Tibial nerve (tissue), 4 donors: ENCODE data around the gene TMEM234. TPM values are rescaled to one million over a fixed set of nuclear protein-coding genes. Genes with fewer than 3 reads are reported as not detected.
A peak's percentile ranks its signal among the peaks of the same experiment; 100 is the strongest.

Source experiments
- DNase-seq, 2 donors: peaks; one replicate each; pipeline ENCODE4 v3.0.0-alpha.2; 2019; ENCODE audit warnings: low spot score in 2 of 2
- H3K27ac ChIP-seq, 4 donors: fragments of 200-600 bp; sonication (generic) in 3 of 4; one replicate each; pipeline ENCODE4 v1.5.1; 2017 to 2019; ENCODE audit warnings: mild to moderate bottlenecking in 1 of 4
- H3K27me3 ChIP-seq, 2 donors: fragments of 200-600 bp; sonication (generic) in 1 of 2; one replicate each; pipeline versions ENCODE4 v1.5.1 to v1.6.0; 2017 to 2019
- H3K36me3 ChIP-seq, 3 donors: fragments of 200-600 bp; sonication (generic); one replicate each; pipeline ENCODE4 v1.5.1; 2018 to 2019
- H3K4me1 ChIP-seq, 4 donors: fragments of 200-600 bp; sonication (generic) in 3 of 4; one replicate each; pipeline ENCODE4 v1.5.1; 2017 to 2019
- H3K4me3 ChIP-seq, 4 donors: fragments of 200-600 bp; sonication (generic) in 3 of 4; one replicate each; pipeline ENCODE4 v1.5.1; 2017 to 2019; ENCODE audit warnings: mild to moderate bottlenecking in 1 of 4, moderate library complexity in 1 of 4
- H3K9me3 ChIP-seq, 4 donors: fragments of 200-600 bp; sonication (generic) in 3 of 4; one replicate each; pipeline ENCODE4 v1.5.1; 2017 to 2019
- CTCF ChIP-seq, 5 experiments: fragments of 200-600 bp in 3 of 5; fragments of 450-650 bp in 2 of 5; sonication (generic) in 3 of 5; IDR thresholded peaks; one replicate each; pipeline ENCODE4 v1.5.1; 2016 to 2019; ENCODE audit warnings: antibody characterized with exemption in 5 of 5, mild to moderate bottlenecking in 3 of 5, moderate library complexity in 2 of 5
- EP300 ChIP-seq, 2 donors: sonication (generic); formaldehyde crosslinking; IDR thresholded peaks; one replicate each; pipeline ENCODE4 v1.6.1; 2017; ENCODE audit warnings: antibody characterized with exemption in 2 of 2, mild to moderate bottlenecking in 1 of 2
- POLR2A ChIP-seq, 2 donors: fragments of 450-650 bp; IDR thresholded peaks; one replicate each; pipeline ENCODE4 v1.6.1; 2017; ENCODE audit warnings: antibody characterized with exemption in 2 of 2, mild to moderate bottlenecking in 2 of 2, moderate library complexity in 2 of 2
- WGBS, 2 donors: methylation state at CpG; one replicate each; pipeline ENCODE4 v1.1.5; 2018; 5-methylcytosine and 5-hydroxymethylcytosine counted together
- total RNA-seq, 4 donors: library from RNA; depleted of rRNA; stranded (reverse); fragments of >200 nt; gene quantifications; one replicate each; pipeline ENCODE4 v1.1.0, GENCODE V29; 2016

Gene TMEM234
- total RNA-seq, 4 donors from 2014 or later, result 22.5 to 29.0 (median 26.3) TPM

GRCh38 chr1:32224285-32224684 lies 2.1 kb upstream of the TMEM234 start:
- H3K27ac ChIP-seq, result peak overlapping the region in 1 of 4 donors; percentile 92
- H3K36me3 ChIP-seq, result peaks cover 0 to 65% (median 20%) of the 10 kb centered on the region in 3 donors
- H3K9me3 ChIP-seq, result no peaks in the 10 kb centered on the region

DNA sequence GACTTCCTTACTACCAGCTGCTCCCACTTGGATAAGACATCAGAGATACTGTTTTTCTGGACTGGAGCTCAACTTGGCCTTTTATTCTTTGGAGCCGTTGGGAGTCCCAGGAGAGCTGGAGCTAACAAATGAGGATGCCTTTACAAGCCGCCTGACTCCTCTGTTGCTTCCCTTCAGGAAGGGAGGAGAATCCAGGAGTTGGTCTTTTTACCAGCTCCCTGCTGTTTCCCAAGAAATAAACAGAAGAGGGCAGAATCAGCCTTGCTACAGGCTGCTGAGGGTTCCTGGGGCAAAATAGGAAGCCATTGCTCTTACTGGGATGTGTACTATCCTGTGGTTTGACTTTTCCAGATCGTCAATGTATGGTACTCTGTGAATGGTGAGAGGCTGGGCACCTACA lies 1.5 kb upstream of the TMEM234 start:
- Histone ChIP-seq H3K27me3 (no peaks in the 10 kb centered on the region), H3K9me3 (no peaks in the 10 kb centered on the region), H3K4me1 (peaks cover 0 to 51% (median 23%) of the 10 kb centered on the region in 4 donors), H3K4me3 (peak overlapping the region in 1 of 4 donors; percentile 77), H3K27ac (peak overlapping the region in 2 of 4 donors; percentile 4 to 92), H3K36me3 (peaks cover 0 to 65% (median 20%) of the 10 kb centered on the region in 3 donors)
- no peak for TF ChIP-seq CTCF (IDR thresholded peaks at IDR 0.05)
- WGBS, 2 donors, result 50 to 63% methylated on average over 3 of the region's 3 CpGs
- DNase-seq, result no peak

More at GRCh38 chr1:32224285-32224684, 2.1 kb upstream of the TMEM234 start:
- Histone ChIP-seq H3K4me3 (no peak overlapping the region), H3K4me1 (peaks cover 0 to 47% (median 23%) of the 10 kb centered on the region in 4 donors), H3K27me3 (no peaks in the 10 kb centered on the region)
- no peak for DNase-seq
- WGBS, 2 donors, result 88 to 92% methylated on average over 4 of the region's 4 CpGs
- no peak for TF ChIP-seq CTCF (IDR thresholded peaks at IDR 0.05)
- no peak for TF ChIP-seq EP300 (IDR thresholded peaks at IDR 0.05)
- TF ChIP-seq POLR2A (IDR thresholded peaks at IDR 0.05), result no peak

DNA sequence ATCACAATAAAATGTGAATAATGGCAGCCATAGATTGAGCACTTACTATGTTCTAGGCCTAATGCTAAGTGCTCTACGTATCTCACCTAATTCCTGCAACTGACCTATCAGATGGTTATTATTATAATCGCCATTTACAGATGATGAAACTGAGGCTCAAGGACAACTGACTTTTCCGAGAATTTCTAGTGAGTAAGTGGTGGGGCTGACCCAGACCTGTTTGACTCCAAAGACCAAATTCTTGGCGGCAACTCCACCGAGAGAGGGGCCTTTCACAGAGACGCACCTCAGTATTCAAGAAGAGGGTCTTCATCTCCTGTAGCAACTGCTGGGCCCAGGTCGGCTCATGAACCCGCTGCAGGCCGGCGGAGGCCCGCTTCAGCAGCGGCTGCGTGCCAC lies 573 bp downstream of the TMEM234 start:
- no peaks in the 10 kb centered on the region for H3K9me3 ChIP-seq
- peaks cover 0 to 66% (median 13%) of the 10 kb centered on the region in 3 donors for H3K36me3 ChIP-seq
- peak overlapping the region; percentile 68 to 99 (median 84) for H3K4me3 ChIP-seq
- H3K27ac ChIP-seq, result peak overlapping the region in 3 of 4 donors; percentile 91 to 96 (median 92)
- peaks cover 0 to 51% (median 23%) of the 10 kb centered on the region in 4 donors for H3K4me1 ChIP-seq
- no peak for DNase-seq
- TF ChIP-seq CTCF (IDR thresholded peaks at IDR 0.05) (no peak), EP300 (IDR thresholded peaks at IDR 0.05) (no peak), POLR2A (IDR thresholded peaks at IDR 0.05) (no peak)
- 6 to 7% methylated on average over 7 to 12 of the region's 13 CpGs for WGBS, 2 donors
- no peaks in the 10 kb centered on the region for H3K27me3 ChIP-seq

DNA sequence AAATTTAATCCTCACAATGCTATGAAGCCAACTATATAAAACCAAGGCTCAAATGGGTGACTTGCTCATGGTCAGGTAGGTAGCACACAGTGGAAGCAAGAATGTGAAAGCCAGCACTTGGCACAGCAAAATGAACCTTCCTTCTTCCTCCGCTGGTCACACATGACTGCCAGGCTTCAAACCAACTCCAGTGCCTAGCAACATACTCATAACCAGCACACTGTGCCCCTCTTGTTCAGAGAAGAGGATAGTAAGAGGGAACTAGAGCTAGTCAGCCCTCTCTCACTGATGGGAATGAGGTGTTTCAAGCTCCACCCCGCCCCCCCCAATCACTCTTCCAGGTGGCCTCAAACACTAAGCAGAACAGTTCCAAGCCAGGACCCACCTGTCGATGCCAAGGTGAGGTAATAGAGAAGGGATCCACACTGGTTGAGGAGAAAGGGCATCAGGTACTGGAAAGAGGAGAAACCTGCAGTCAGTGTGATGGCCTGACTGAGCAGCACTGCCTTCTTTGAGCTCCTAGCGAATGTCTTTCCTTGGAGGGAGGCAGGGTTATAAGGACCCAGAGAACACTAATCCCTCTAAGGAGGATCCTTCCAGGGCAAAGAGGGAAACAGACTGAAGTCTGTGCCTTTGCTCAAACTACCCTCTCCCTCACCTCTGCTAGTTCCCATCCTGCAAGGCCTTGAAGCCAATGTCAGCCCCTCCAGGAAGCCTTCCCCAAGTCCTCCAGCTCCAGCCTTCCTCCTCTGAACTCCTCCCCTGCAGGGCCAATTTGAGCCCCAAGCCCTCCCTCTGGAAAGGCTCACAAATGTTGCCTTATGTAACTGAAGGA lies 1.2 kb downstream of the TMEM234 start:
- no peak for TF ChIP-seq CTCF (IDR thresholded peaks at IDR 0.05)
- TF ChIP-seq EP300 (IDR thresholded peaks at IDR 0.05), result no peak
- no peak for TF ChIP-seq POLR2A (IDR thresholded peaks at IDR 0.05)
- peaks cover 0 to 54% (median 23%) of the 10 kb centered on the region in 4 donors for H3K4me1 ChIP-seq
- peaks cover 0 to 66% (median 10%) of the 10 kb centered on the region in 3 donors for H3K36me3 ChIP-seq
- no peak for DNase-seq
- H3K9me3 ChIP-seq, result no peaks in the 10 kb centered on the region
- peak overlapping the region in 2 of 4 donors; percentile 92 to 96 for H3K27ac ChIP-seq
- no peaks in the 10 kb centered on the region for H3K27me3 ChIP-seq
- 82 to 88% methylated on average over 4 of the region's 4 CpGs for WGBS, 2 donors
- H3K4me3 ChIP-seq, result peak overlapping the region; percentile 68 to 99 (median 84)

DNA sequence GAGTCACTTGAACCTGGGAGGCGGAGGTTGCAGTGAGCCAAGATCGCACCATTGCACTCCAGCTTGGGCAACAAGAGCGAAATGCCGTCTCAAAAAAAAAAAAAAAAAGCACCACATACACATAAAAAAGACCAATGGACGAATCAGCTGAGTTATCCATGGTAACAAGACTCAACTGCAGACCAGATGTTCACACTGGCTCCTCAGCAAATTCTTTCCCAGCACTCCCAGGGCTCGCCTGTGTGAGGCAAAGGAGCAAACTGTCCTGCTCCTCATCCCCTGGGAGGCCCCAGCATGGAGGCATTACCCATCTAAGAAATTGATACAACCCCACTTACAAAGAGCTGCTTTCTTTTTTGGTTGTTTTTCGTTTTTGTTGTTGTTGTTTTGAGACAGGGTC lies 3.1 kb downstream of the TMEM234 start:
- no peak overlapping the region for H3K27ac ChIP-seq
- H3K4me3 ChIP-seq, result no peak overlapping the region
- WGBS, 2 donors, result 74 to 80% methylated on average over 7 of the region's 7 CpGs
- peaks cover 0 to 65% (median 0%) of the 10 kb centered on the region in 3 donors for H3K36me3 ChIP-seq
- H3K4me1 ChIP-seq, result peaks cover 0 to 50% (median 23%) of the 10 kb centered on the region in 4 donors
- DNase-seq, result no peak
- no peaks in the 10 kb centered on the region for H3K9me3 ChIP-seq
- TF ChIP-seq EP300 (IDR thresholded peaks at IDR 0.05) (no peak), CTCF (IDR thresholded peaks at IDR 0.05) (no peak), POLR2A (IDR thresholded peaks at IDR 0.05) (no peak)
- no peaks in the 10 kb centered on the region for H3K27me3 ChIP-seq
